Measurements from ENCODE around the gene ZGLP1. TPM values are rescaled to one million over a fixed set of nuclear protein-coding genes. Genes with fewer than 3 reads are reported as not detected.

The ZGLP1 gene
- total RNA-seq, 2 experiments from 2014 or later, result 0.85 to 2.0 TPM

- H3K4me1 Mint-ChIP-seq (ENCODE audit: low read depth), result peaks cover 73% of the 10 kb centered on the region
- peak overlapping the region; percentile 68 for H3K4me3 Mint-ChIP-seq
- CTCF ChIA-PET, result interaction anchor here (0.6 to 6.5 kb wide), 6 partner anchors 20 to 282 kb away, joined by 3 to 39 read pairs (median 9); partner anchors contain the start of gene ICAM1
- POLR2A ChIA-PET, result interaction anchor here (0.9 to 1.7 kb wide), 5 partner anchors 20 to 97 kb away, joined by 3 to 7 read pairs (median 4); partner anchors contain the start of genes ICAM1, RAVER1 and TYK2
- H3K27ac Mint-ChIP-seq, result no peak overlapping the region
- no peaks in the 10 kb centered on the region for H3K9me3 Mint-ChIP-seq
- intact Hi-C loops (cut with micrococcal nuclease), result loop anchor here (5.0 kb wide), 1 partner anchor 276 kb away; the partner anchor contains the start of genes CDKN2D and KRI1
- DNase-seq, result peak; percentile 67
- H3K36me3 Mint-ChIP-seq, result peaks cover 6% of the 10 kb centered on the region
- H3K27me3 Mint-ChIP-seq, result peaks cover 76% of the 10 kb centered on the region
Observed at GRCh38 chr19:10290876-10291553, 18.6 kb downstream of the ZGLP1 start.

DNA sequence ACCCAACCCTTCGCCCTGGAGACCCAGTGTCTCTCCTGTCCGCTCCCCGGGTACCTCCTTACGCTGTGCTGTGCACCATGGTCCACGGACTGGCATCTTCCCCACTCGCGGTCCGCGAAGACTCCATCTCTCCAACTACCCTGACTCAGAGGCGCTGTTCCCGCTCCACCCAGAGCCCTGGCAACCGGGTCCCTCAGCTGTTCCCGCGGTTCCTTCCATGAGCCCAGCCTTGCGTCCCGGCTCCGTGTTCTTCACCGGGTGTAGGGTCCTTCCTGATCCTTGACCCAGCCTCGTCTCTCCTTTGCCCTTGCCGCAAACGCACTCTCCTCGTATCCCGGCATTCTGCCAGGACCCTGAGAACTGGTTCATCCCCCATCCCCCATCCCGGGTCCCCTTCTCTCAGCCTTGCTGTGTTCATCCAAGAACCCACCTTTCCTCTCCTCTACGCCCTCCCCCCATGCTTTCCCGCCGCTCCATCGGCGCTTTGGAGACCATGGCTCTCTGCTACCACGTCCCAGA is 19.2 kb downstream of the ZGLP1 start:
- Mint-ChIP-seq H3K4me3 (peak overlapping the region; percentile 68), H3K9me3 (no peaks in the 10 kb centered on the region), H3K27me3 (peaks cover 70% of the 10 kb centered on the region), H3K36me3 (peaks cover 12% of the 10 kb centered on the region), H3K4me1 (ENCODE audit: low read depth) (peaks cover 70% of the 10 kb centered on the region), H3K27ac (no peak overlapping the region)
- ChIA-PET CTCF (interaction anchor here (1.7 to 6.5 kb wide), 6 partner anchors 20 to 127 kb away, joined by 8 to 57 read pairs (median 14); partner anchors contain the start of genes CDC37 and ICAM1), POLR2A (interaction anchor here (1.0 to 4.0 kb wide), 2 partner anchors 20 to 106 kb away, joined by 3 to 47 read pairs; partner anchors contain the start of gene ICAM1)
- peak; percentile 18 for DNase-seq
- intact Hi-C loops (cut with micrococcal nuclease), result loop anchor here (5.0 kb wide), 1 partner anchor 277 kb away; the partner anchor contains the start of genes CDKN2D and KRI1

DNA sequence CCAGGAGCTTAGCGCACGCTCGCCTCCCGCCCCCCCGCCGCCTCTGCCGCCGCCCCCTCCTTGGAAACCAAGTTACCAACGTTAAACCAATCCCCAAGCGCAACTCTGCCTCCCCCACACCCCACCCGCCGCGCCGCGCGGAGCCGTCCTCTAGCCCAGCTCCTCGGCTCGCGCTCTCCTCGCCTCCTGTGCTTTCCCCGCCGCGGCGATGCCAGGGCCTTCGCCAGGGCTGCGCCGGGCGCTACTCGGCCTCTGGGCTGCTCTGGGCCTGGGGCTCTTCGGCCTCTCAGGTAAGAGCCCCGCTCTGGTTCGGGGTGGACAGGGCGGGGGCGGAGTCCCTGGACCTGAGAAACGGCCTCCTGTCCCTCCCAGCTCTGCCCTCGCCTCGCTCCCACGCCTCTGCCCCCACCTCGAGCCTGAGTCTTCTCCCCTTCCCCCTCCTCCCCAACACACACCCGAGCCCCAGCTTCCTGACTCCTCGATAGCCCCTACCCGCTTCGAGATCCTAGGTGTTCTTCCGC is 19.7 kb downstream of the ZGLP1 start, which contains the start of gene ICAM5:
ICAM5 (plus strand) TSS at position 117 of the 521 bp plus-strand sequence; CDS start at position 209, 92 bp downstream.
- peak within 1 kb of the TSS; percentile 68 for H3K4me3 Mint-ChIP-seq
- peak within 1 kb of the TSS; percentile 24 for H3K27ac Mint-ChIP-seq
- peaks cover 18% of the 10 kb centered on the region for H3K36me3 Mint-ChIP-seq
- ChIA-PET POLR2A (interaction anchor here (0.5 to 4.0 kb wide), 4 partner anchors 19 to 167 kb away, joined by 3 to 47 read pairs (median 5); partner anchors contain the start of gene ICAM1), CTCF (interaction anchor here (0.5 to 6.5 kb wide), 12 partner anchors 12 to 146 kb away, joined by 3 to 57 read pairs (median 5); partner anchors contain the start of genes CDC37 and ICAM1)
- intact Hi-C loops (cut with micrococcal nuclease), result loop anchor here (1.0 to 5.0 kb wide), 2 partner anchors 21 to 277 kb away; partner anchors contain the start of genes CDKN2D and KRI1
- H3K27me3 Mint-ChIP-seq, result peaks cover 67% of the 10 kb centered on the region
- no peaks in the 10 kb centered on the region for H3K9me3 Mint-ChIP-seq
- peaks cover 74% of the 10 kb centered on the region for H3K4me1 Mint-ChIP-seq (ENCODE audit: low read depth)
- peak; percentile 51 for DNase-seq

DNA sequence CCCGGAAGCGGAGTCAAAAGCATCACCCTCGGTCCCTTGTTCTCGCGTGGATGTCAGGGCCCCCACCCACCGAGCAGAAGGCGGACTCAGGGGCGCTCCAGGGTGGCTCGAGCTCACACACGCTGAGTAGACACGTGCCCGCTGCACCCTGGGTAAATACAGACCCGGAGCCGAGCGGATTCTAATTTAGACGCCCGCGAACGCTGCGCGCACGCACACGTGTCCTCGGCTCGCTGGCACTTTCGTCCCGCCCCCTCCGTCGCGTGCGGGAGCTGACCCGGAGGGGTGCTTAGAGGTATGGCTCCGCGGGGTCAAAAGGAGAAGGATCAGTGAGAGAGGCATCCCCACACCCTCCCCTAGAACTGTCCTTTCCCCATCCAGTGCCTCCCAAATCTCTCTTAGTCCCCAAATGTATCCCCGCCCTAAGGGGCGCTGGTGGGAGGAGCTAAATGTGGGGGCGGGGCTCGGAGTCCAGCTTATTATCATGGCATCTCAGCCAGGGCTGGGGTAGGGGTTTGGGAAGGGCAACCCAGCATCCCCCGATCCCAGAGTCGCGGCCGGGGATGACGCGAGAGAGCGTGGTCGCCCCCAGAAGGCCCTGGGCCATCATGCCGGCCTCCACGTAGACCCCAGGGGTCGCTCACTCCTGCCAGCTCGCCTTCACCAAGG is 20.3 kb downstream of the ZGLP1 start:
- intact Hi-C loops (cut with micrococcal nuclease), result loop anchor here (1.0 kb wide), 1 partner anchor 20 kb away; no protein-coding TSS in a partner anchor
- H3K4me1 Mint-ChIP-seq (ENCODE audit: low read depth), result peaks cover 71% of the 10 kb centered on the region
- H3K4me3 Mint-ChIP-seq, result peak overlapping the region; percentile 68
- peak; percentile 77 for DNase-seq
- ChIA-PET POLR2A (interaction anchor here (0.5 to 4.0 kb wide), 4 partner anchors 19 to 167 kb away, joined by 3 to 47 read pairs (median 5); partner anchors contain the start of gene ICAM1), CTCF (interaction anchor here (0.5 to 6.5 kb wide), 13 partner anchors 12 to 167 kb away, joined by 3 to 57 read pairs (median 4); partner anchors contain the start of genes CDC37 and ICAM1)
- H3K27ac Mint-ChIP-seq, result peak overlapping the region; percentile 24
- H3K9me3 Mint-ChIP-seq, result no peaks in the 10 kb centered on the region
- H3K36me3 Mint-ChIP-seq, result peaks cover 23% of the 10 kb centered on the region
- H3K27me3 Mint-ChIP-seq, result peaks cover 61% of the 10 kb centered on the region

DNA sequence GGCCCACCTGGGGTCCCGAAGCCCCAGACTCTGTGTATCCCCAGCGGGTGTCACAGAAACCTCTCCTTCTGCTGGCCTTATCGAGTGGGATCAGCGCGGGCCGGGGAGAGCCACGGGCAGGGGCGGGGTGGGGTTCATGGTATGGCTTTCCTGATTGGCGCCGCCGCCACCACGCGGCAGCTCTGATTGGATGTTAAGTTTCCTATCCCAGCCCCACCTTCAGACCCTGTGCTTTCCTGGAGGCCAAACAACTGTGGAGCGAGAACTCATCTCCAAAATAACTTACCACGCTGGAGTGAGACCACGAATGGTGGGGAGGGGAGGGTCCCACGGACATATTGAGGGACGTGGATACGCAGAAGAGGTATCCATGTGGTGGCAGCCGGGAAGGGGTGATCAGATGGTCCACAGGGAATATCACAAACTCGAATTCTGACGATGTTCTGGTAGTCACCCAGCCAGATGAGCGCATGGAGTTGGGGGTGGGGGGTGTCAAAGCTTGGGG is 20.9 kb downstream of the ZGLP1 start:
- Mint-ChIP-seq H3K36me3 (peaks cover 29% of the 10 kb centered on the region), H3K27ac (peak overlapping the region; percentile 24), H3K27me3 (peaks cover 56% of the 10 kb centered on the region), H3K4me3 (peak overlapping the region; percentile 68), H3K4me1 (ENCODE audit: low read depth) (peaks cover 68% of the 10 kb centered on the region), H3K9me3 (no peaks in the 10 kb centered on the region)
- intact Hi-C loops (cut with micrococcal nuclease), result loop anchor here (1.0 kb wide), 1 partner anchor 19 kb away; no protein-coding TSS in a partner anchor
- ChIA-PET CTCF (interaction anchor here (0.6 to 6.5 kb wide), 10 partner anchors 10 to 168 kb away, joined by 3 to 57 read pairs (median 6); partner anchors contain the start of genes CDC37 and ICAM1), POLR2A (interaction anchor here (1.5 to 4.0 kb wide), 2 partner anchors 18 to 30 kb away, joined by 5 to 47 read pairs; partner anchors contain the start of gene ICAM1)
- peak; percentile 66 for DNase-seq

GRCh38 chr19:10286803-10287737 is 22.5 kb downstream of the ZGLP1 start, which contains the start of gene ICAM4:
Gene ICAM4, plus strand, starts transcription at chr19:10286955. Its CDS starts 58 bp downstream, at chr19:10287013.
- H3K36me3 Mint-ChIP-seq, result peaks cover 35% of the 10 kb centered on the region
- no peak within 1 kb of the TSS for H3K4me3 Mint-ChIP-seq
- no peaks in the 10 kb centered on the region for H3K9me3 Mint-ChIP-seq
- peaks cover 56% of the 10 kb centered on the region for H3K4me1 Mint-ChIP-seq (ENCODE audit: low read depth)
- peak; percentile 55 for DNase-seq
- CTCF ChIA-PET, result interaction anchor here (1.3 to 6.5 kb wide), 6 partner anchors 9 to 102 kb away, joined by 3 to 57 read pairs (median 9); partner anchors contain the start of gene ICAM1
- intact Hi-C loops (cut with micrococcal nuclease), result loop anchor here (1.0 kb wide), 1 partner anchor 17 kb away; no protein-coding TSS in a partner anchor
- POLR2A ChIA-PET, result interaction anchor here (1.2 to 4.0 kb wide), 2 partner anchors 9 to 16 kb away, joined by 3 to 47 read pairs; partner anchors contain the start of gene ICAM1
- peaks cover 40% of the 10 kb centered on the region for H3K27me3 Mint-ChIP-seq
- no peak within 1 kb of the TSS for H3K27ac Mint-ChIP-seq

DNA sequence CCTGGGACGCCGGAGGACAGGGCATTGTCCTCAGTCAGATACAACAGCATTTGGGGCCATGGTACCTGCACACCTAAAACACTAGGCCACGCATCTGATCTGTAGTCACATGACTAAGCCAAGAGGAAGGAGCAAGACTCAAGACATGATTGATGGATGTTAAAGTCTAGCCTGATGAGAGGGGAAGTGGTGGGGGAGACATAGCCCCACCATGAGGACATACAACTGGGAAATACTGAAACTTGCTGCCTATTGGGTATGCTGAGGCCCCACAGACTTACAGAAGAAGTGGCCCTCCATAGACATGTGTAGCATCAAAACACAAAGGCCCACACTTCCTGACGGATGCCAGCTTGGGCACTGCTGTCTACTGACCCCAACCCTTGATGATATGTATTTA is 24.2 kb downstream of the ZGLP1 start:
- POLR2A ChIA-PET, result interaction anchor here (1.4 kb wide), 1 partner anchor 14 kb away, joined by 12 read pairs; the partner anchor contains the start of gene ICAM1
- H3K4me3 Mint-ChIP-seq, result no peak overlapping the region
- CTCF ChIA-PET, result interaction anchor here (1.1 to 5.8 kb wide), 4 partner anchors 11 to 103 kb away, joined by 3 to 57 read pairs (median 8); partner anchors contain the start of gene ICAM1

GRCh38 chr19:10284960-10285278 is 24.7 kb downstream of the ZGLP1 start:
- Mint-ChIP-seq H3K4me3 (no peak overlapping the region), H3K27ac (no peak overlapping the region), H3K9me3 (no peaks in the 10 kb centered on the region), H3K27me3 (peaks cover 21% of the 10 kb centered on the region), H3K36me3 (peaks cover 43% of the 10 kb centered on the region), H3K4me1 (ENCODE audit: low read depth) (peaks cover 39% of the 10 kb centered on the region)
- intact Hi-C loops (cut with micrococcal nuclease), result no loop called here
- no peak for DNase-seq
- POLR2A ChIA-PET, result no interaction called here
- CTCF ChIA-PET, result interaction anchor here (5.8 kb wide), 1 partner anchor 14 kb away, joined by 57 read pairs; the partner anchor contains the start of gene ICAM1

More for the DNA sequence above, 24.2 kb downstream of the ZGLP1 start:
- peaks cover 25% of the 10 kb centered on the region for H3K27me3 Mint-ChIP-seq
- H3K4me1 Mint-ChIP-seq (ENCODE audit: low read depth), result peaks cover 42% of the 10 kb centered on the region
- DNase-seq, result no peak
- H3K36me3 Mint-ChIP-seq, result peaks cover 41% of the 10 kb centered on the region
- intact Hi-C loops (cut with micrococcal nuclease), result no loop called here
- H3K27ac Mint-ChIP-seq, result no peak overlapping the region
- no peaks in the 10 kb centered on the region for H3K9me3 Mint-ChIP-seq

GRCh38 chr19:10284065-10284959 is 25.3 kb downstream of the ZGLP1 start:
- H3K27me3 Mint-ChIP-seq, result peaks cover 20% of the 10 kb centered on the region
- POLR2A ChIA-PET, result interaction anchor here (0.6 kb wide), 1 partner anchor 45 kb away, joined by 4 read pairs; no protein-coding TSS in a partner anchor
- H3K36me3 Mint-ChIP-seq, result peaks cover 47% of the 10 kb centered on the region
- DNase-seq, result no peak
- no peak overlapping the region for H3K4me3 Mint-ChIP-seq
- peaks cover 39% of the 10 kb centered on the region for H3K4me1 Mint-ChIP-seq (ENCODE audit: low read depth)
- CTCF ChIA-PET, result interaction anchor here (5.8 kb wide), 1 partner anchor 14 kb away, joined by 57 read pairs; the partner anchor contains the start of gene ICAM1
- no peak overlapping the region for H3K27ac Mint-ChIP-seq
- intact Hi-C loops (cut with micrococcal nuclease), result no loop called here
- H3K9me3 Mint-ChIP-seq, result no peaks in the 10 kb centered on the region
